GM21576 (cell line): ENCODE measurements around the gene PHF12.
"Not testable (repeated sequence)": the region's sequence is repeated elsewhere in the genome, so short reads cannot be mapped to it uniquely, and the experiment has no call there.

ENCODE experiments used
- ATAC-seq: cut with Tn5 transposase; IDR thresholded peaks from one replicate; pipeline ENCODE4 v1.9.1; 2021; ENCODE audit warnings: mild to moderate bottlenecking, moderate library complexity; ENCODE audit not compliant: unreplicated experiment

The PHF12 gene

GRCh38 chr17:28904800-28905199 is 46.5 kb downstream of the PHF12 start:
- no peak for ATAC-seq

DNA sequence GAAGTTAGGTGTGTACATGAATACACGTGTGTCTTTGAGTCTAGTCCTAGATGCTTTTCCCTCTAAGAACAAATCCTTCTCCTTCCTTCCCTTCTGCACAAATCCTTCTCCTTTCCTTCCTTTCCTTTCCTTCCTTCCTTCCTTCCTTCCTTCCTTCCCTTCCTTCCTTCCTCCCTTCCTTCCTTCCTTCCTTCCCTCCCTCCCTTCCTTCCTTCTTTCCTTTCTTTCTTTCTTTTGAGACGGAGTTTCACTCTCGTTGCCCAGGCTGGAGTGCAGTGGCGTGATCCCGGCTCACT is 47.8 kb downstream of the PHF12 start:
- not testable (repeated sequence) for ATAC-seq

DNA sequence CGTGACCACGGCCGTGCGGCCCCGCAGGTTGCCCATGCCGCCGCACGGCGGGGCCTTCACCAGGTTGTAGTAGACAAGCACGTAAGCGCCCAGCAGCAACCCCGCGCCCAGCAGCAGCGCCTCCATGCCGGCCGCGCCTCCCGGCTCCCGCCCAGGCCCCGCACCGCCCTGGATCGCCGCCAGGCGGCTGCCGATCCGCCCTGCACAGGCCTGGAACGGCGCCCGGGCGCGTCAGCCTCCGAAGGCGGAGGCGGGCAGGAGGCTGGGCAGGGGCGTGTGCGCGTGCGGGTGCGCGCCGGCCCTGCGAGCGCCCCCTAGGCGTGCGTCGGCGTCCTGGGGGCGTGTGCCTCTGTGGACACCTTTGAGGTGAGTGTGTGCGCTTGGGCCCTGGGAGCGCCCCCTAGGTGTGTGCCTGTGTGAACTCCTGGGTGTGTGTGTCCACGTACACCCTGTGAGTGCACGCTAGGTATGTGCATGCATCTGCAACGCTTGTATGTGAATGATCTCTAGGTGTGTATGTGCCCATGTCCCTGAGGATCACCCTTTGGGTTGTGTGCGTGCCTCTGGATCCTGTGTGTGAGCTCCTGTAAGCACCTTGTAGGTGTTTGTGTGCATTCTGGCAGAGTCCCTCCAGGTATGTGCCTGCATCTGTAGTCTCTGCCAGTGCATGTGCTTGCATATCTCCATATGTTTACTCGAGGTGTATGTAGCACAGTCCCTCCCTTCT is 48.3 kb downstream of the PHF12 start, which contains the start of gene DHRS13:
Gene DHRS13 (minus strand): TSS at position 261 of the 727 bp plus-strand sequence. CDS start 135 bp downstream, at position 126.
- peak; percentile 69 for ATAC-seq

- ATAC-seq: peak; percentile 7
Observed at GRCh38 chr17:28901866-28902818, 49.2 kb downstream of the PHF12 start.

DNA sequence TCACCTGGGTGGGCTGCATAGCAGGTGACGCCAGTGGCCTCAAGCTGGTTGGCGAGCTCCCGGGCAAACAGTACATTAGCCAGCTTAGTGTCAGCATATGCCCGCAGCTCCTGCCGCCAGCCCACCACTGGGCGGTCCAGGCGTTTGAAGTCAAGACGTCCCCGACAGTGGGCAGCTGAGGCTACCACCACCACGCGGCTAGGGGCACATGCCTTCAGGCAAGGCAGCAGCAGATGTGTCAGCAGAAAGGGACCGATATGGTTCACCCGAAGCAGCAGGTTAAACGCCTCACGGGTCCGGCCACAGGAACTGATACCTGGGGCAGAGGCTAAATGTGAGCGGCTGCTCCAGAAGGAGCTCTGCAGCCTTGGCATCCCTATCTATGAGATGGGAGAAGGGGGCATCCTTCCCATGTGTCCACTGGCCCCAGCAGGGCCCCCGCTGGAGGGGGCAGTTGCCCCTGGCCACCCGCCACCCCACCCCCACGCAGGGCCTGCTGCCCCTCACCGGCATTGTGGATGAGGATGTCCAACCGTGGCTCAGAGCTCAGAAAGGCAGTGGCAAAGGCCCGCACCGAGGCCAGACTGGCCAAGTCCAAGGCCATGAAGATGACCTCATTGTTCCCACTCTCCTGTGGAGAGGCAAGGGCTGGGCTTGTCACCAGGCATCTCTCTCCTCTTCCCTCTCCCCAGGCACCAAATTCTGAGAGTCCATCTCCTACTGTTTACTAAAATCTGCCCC is 50.2 kb downstream of the PHF12 start:
- no peak for ATAC-seq

- no peak for ATAC-seq
Observed at GRCh38 chr17:28899212-28899815, 52.0 kb downstream of the PHF12 start.

GRCh38 chr17:28898527-28898955 is 52.8 kb downstream of the PHF12 start:
- ATAC-seq: no peak

DNA sequence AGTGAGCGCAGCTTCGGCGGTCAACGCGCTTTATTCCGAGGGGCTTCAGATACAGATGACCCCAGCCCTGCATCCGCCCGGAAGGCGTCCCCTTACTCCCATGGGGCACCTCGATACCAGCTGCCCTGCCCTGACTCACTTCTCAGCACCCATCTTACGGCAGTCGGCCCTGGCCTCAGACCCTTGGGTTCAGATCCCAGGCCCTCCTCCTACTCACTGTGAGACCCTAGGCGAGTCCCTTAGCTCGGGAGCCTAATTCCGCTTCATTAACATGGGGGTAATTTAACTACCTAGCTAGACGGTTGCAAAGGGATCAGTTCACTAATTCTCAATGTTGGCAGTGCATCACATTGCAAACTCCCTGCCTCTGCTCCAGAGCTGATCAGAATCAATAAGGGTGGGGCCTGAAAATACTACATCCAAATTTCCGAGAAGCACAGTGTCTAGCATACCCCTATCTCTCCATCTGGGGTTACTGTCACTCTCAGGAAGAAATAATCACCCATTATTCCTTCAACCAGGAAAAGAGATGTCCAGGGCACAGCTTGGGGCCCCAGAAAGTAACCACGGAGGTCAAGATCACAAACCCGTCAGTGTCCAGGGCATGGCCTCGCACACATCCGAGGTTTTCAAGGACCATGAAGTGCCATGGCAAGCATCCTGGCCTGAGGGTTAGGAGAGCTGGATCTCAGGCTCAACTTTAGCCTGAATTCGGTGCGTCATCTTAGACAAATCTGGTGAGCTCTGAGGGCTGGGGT is 53.4 kb downstream of the PHF12 start:
- no peak for ATAC-seq

GRCh38 chr17:28896884-28897768 is 54.2 kb downstream of the PHF12 start, which contains the start of gene FLOT2:
TSS of gene FLOT2 (minus strand) at chr17:28897733. CDS start at chr17:28897574, 159 bp downstream.
- ATAC-seq: no peak

DNA sequence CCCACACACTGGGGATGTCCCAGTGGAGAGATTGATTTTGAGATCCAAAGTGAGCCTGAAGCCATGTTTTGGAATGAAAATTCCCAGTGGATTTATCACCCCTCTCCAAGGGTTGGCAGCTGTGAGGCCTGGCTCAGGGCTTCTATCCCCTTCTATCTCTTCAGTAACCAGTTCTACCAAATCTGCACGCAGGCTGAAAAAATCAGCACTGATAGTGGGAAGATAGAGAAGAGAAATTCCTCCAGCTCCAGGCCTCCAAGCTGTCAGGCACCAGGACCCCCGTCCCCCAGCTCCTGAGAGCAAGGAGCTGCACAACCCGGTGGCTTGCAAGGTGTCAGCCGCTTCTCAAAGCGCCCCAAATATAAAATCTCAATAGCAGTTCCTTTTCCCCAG is 54.8 kb downstream of the PHF12 start:
- ATAC-seq: no peak

GRCh38 chr17:28895794-28896447 is 55.4 kb downstream of the PHF12 start:
- ATAC-seq: no peak

DNA sequence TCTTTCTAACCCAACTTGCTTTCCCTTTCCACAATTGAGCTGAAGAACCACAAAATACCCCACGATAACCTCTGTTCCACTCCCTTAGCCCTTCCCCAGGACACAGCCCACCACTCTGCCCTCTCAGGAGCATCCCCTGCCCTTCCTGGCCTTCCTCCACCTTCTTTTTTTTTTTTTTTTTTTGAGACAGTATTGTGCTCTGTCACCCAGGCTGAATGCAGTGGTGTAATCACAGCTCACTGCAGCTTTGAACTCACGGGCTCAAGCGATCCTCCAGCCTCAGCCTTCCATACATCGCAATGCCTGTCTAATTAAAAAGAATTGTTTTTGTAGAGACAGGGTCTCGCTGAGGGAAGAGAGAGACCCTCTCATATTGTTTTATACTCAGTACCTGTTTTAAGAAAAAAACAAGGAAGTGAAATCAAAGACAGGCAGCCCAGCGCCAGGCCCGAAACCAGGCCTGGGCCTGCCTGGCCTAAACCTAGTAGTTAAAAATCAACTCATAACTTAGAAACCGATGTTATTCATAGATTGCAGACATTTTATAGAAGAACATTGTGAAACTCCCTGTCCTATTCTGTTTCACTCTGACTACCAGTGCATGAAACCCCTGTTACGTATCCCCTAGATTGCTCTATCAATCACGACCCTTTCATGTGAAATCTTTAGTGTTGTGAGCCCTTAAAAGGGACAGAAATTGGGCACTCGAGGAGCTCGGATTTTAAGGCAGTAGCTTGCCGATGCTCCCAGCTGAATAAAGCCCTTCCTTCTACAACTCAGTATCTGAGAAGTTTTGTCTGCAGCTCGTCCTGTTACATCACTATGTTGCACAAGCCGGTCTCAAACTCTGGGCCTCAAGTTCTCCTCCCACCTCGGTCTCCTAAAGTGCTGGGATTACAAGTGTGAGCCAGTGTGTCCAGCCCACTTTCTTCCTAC is 57.8 kb downstream of the PHF12 start:
- ATAC-seq: not testable (repeated sequence)

DNA sequence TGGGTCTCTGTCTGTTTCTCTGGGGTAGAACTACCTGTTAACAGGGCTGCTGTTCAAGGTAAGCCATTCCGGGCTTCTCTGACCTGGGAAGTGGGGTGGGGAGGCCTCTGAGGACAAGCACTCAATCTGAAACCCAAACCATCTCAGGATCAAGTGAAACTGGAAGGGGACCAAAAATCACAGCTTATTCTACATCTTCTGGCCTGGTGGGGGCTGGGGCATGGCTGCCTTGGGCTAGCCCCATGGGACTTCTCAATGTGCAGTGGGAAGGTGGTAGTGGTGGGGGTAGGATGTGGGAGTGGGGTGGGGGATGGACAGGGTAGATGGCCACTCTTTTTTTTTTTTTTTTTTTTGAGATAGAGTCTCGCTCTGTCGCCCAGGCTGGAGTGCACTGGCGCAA is 59.3 kb downstream of the PHF12 start:
- no peak for ATAC-seq

DNA sequence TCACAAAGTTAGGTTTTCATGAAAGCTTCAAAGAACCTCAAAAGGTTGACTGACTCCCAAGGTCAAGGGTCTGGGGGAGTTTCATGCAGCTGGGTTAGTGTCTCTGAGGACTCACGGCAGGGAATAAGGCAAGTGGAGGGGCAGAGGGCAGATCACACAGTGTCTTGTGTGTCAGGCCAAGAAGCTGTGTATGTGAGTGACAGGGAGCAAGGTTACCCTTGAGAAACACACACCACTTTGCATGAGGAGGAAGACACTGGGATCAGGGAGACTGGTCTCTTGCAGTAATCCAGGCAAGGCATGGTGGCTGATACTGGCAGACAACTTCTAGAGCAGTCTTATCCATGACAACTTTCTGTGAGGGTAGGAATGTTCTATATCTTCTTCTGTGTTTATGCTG is 60.1 kb downstream of the PHF12 start:
- ATAC-seq: no peak

- no peak for ATAC-seq
Observed at GRCh38 chr17:28889996-28890395, 61.3 kb downstream of the PHF12 start.

DNA sequence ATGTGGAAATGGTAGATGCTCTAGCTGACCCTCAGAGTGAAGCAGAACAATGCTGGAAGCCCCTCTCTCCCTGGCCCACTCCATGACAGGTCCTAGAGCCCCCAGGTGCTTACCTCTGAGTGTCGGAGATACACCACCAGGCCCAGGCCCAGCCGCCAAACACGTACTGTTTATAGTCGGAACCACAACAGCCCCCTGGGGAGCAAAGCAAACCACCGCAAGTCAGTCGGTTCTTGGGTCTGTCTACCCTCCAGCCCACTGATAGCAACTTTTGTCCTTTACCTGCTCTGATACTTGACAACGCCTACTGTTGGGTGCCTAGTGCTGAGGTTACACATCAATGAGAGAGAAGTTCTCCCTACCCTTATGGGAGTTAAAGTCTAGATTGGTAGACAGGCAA is 62.5 kb downstream of the PHF12 start:
- no peak for ATAC-seq

- ATAC-seq: no peak
Observed at GRCh38 chr17:28887871-28888471, 63.3 kb downstream of the PHF12 start.
